GM18498 (cell line): ENCODE measurements around the gene SOHLH2.

Experiments
- ATAC-seq: cut with Tn5 transposase; IDR thresholded peaks from one replicate; pipeline ENCODE4 v1.9.1; 2021; ENCODE audit warnings: mild to moderate bottlenecking, moderate library complexity; ENCODE audit not compliant: unreplicated experiment

Gene SOHLH2

DNA sequence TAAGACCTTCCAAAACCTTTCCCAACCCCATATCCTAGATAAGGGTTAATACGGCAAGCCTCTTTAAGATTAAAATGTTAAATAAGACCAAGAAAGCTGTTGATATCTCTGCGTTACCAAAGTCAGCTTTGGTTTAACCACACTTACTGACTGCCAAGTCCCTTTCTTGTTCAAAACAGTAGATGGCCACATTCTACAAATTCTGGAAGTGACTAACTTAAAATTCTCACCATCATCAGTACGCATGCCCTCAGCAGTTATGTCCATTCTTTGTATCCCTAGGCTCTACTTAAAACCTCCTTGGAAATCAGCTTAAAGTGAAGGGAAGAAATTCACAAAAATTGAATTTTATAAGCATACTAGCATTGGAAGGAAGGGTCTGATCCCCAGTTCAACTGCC lies 23.6 kb downstream of the SOHLH2 start:
- no peak for ATAC-seq

DNA sequence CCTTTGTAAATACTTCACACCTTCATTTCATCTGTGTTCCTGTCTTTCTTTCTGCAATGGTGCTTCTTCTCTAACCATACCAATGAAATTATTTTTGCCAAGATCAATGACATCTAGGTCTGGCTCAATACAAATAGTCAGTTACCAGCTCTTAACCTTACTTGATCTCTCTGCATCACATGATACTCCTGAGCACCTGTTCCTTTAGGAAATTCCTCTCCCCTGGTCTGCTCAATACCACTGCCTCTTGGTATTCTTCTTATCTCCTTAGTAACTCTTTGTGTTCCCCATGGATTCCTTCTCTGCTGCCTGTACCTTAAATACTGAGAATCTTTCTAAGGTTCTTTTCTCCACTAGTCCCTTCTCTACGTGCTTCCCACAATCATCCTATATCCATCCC lies 25.9 kb downstream of the SOHLH2 start:
- no peak for ATAC-seq

DNA sequence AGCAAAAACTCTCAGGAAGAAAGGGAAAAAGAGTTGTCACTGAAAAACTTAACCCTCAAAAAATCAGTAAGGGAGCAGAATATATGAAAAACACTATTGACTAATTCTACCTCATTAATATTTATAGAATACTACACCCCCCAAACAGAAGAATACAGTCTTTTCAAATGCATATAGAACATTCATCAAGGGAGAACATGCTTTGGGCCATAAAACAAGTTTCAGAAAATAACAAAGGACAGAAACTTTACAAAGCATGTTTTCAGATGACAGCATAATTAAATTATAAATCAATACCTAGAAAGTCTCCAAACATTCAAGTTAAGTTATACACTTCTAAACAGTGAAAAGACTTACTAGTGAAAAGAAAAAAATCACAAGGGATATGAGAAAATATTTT lies 30.5 kb downstream of the SOHLH2 start:
- no peak for ATAC-seq

DNA sequence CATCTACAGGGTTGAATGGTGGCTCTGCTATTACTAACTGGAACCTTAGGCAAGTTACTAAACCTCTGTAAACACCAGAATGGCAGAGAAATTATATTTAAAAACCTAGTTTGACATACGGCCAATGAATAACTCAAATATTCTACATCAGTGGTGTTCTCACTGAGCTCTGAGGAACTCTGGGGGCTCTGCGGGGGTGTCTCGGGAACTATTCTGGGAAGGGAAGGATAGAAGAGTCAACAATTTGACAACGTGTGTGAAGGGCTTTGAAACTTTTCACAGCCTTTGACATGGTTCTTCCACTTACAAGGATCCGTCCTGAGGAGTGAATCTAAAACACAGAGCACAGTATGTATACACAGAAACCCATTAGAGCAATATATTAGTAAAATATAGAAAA lies 38.7 kb downstream of the SOHLH2 start:
- no peak for ATAC-seq

DNA sequence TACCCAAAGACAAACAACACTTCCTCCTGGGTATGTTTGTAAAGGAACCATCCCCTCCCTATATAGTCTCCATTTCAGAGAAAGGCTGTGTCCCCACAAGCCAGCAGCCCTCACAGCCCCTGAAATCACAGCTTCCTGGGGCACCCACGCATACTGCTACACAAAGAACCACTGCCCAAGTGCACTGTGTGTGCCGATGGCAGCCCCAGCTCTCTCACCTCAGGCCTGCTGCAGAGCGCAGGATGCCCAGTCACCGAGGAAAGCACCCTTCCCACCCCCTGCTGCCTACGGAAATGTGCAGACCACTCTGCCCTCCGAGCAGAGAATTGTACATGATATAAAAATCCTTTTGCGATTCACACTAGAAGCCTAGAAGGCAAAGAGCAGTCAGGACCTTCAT lies 39.4 kb downstream of the SOHLH2 start:
- ATAC-seq: no peak

DNA sequence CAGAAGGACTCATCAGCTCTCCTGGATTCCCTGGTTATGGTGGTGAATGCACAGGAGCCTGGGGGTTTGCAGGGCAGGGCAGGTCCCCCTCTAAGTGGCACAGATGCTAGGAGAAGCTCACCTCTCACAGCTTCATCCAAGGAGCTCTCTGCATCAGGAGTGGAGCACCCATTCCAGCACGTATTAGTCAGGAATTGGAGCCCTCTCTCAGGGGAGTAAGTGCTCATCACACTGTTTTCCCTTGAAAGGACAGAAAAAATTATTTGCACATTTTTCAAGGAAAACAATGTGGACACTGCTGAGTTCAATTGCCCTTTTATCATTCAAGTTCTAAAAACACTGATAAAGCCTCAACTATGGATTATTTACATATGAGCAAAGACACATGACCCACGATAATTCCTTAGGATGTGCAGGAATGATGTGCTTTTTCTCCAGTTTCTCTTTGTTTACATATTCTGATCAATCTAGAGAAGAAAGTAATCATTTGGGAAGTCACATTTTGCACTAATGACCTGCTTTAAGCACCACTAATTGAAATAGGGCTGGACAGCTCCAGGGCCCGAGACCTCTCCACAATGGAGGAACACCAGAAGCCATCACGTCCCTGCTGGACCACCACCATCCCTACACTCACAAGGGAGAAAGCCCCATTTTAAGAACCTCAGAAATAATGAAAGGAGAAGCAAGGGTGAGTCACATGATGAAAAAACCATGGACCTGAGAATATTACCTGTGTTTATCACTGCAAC lies 40.6 kb downstream of the SOHLH2 start:
- ATAC-seq: no peak

DNA sequence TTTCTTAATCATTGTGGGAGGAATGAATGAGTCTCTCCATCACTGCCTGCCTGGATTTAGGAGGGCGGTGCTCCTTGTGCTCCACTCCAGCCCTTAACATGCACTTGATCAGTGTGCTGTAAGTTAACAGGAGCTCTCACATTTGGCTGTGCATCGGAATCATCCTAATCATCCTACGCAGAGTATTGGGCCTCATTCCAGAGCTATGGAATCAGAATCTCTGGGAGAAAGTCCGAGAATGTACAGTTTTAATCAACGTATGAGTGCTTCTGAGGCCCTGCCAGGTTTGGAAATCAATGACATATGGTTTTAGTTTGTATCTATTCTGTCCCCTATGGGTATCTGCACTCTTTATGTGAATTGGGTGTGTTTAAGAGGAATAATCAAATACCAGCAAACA lies 48.3 kb downstream of the SOHLH2 start:
- no peak for ATAC-seq

DNA sequence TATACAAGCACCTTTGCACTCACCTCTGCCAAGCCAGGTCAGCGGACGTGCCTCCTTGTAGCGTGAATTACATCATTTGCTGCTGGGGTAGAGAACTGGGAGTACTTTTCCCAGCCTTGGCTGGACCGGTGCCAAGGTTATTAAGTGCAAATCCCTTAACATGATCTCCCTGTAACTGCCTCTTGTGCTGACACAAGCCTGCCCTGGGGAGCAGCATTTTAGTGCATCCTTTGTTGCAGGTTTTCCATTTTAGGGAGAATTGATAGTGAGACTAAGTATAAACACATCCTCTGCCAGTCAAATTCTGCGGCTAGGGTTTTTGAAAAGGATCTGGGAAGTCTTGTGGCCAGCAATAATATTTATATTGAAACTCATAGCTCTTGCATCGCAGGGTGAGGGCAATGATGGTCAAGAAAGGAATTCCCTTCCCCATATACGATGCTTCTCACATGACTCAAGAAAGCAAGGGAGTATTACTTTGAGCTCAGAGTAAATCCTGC lies 50.5 kb downstream of the SOHLH2 start:
- no peak for ATAC-seq

DNA sequence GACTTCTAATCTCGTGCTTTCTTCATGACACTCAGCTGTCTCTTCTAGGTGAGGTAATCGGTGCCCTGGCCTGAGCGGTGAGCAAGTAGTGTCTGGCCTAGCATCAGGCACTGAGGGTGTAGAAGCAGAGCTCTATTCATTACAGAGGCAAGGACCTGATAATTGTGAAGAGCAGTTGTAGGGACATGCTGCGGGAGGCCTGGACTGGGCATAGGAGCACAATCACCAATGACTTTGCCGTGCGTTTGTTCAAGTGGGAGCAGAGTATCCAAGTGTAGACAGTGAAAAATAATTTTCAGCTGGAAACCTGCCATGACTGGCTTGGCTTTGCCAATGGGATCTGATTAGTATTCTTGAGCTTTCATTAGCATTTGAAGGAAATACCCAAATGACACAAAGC lies 51.1 kb downstream of the SOHLH2 start:
- ATAC-seq: no peak

DNA sequence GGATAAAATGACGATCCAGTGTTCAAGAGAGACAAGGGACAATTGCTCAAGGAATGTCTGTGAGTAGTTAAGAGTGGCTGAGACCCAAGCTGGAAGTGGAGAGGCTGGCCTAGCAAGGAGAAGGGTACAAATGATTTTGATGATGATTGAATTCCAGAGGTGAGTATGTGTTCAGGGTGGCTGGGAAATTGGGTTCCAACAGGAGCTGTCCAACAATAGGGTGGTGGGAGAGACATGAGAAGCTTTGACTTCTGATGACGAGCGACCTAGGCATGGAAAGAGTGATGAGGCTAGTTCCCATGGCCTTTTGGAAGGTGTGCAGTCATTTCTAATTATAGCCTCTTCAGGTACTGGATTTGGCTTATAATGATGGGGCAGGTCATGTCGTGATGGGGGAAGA lies 54.1 kb downstream of the SOHLH2 start:
- no peak for ATAC-seq

DNA sequence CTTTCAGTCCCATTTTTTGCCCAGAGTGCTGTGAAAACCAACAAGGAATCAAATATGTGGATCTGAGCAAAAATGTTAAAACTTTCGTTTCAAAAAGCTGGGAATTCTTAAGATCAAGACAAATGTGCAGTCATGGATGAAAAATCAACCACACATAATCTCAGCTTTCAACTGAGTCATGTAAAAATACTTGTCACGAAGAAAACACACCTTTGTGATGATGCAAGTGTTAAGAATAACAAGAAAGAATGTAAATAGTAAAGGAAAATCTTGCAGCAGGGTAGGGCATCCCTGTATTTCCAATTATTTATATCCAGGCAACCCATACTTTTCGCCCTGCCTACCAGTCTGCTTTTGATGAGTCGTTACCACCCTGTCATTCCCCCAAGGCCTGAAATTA lies 55.7 kb downstream of the SOHLH2 start:
- ATAC-seq: no peak

DNA sequence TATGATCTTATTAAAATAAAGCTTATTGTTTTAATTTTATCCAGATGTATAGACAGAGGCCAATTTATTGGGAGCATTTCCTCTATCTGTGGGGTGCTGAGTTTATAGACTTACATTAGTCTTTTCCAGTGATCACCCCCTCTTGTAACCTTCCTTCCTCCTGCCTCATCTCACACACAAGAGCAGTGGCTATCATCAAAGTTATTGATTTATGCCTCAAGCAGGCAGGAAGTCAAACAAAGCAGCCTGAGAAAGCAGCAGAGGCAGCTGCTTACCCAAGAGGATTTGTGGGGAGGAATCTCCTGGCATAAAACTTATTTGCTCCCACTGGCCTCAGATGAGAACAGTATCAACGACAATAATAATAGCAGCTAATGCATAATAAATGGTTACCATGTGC lies 56.9 kb downstream of the SOHLH2 start:
- no peak for ATAC-seq

DNA sequence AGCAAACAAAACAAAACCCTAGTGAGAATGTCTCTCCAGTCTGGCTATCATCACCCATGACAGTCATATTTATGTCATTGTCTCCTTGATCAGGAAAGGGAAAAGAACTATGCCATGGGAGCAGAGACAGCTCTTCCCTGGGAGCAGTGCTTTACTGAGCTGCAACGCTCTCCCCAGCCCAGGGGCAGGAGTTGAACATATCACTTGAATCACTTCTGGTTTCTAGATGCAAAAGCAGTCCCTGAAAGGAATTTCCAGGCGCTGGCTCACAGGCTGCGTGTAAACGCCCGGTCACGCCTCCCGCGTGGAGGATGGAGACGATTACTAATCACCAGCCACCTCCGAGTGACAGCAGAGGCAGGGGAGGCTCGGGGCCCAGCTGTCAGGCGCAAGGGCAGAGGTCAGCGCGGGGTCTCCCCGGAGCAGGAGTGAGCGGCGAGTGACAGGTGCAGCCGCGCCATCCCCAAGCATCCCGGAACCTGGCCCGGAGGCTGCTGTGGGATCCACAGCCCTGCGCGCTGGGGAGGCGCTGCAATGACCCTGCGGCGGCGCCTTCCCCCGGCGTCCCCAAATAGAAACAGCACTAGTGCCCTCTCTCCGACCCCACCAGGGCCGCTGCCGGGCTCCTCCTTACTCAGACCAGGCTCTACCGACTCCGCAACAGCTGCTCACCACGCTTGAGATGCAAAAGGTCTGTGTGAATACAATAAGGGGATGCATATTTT lies 59.6 kb downstream of the SOHLH2 start:
- ATAC-seq: no peak

DNA sequence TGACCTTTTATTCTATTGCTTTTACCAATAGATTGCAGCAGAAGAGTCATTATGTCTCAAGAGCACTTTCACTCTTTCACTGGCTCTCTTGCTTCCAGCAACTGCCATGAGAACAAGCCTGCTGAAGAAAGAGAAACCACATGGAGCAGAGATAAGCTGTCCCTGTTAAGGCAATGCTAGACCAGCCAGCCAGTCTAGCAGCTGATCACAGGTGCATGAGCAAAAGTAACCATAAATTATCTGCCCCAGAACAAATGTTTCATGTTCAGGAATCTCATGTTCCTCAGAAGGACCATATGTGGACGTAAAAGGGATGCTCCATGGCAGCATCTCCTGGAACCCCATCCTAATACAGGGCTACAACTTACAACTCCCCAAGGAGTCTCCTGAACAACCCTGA lies 62.8 kb downstream of the SOHLH2 start:
- no peak for ATAC-seq

DNA sequence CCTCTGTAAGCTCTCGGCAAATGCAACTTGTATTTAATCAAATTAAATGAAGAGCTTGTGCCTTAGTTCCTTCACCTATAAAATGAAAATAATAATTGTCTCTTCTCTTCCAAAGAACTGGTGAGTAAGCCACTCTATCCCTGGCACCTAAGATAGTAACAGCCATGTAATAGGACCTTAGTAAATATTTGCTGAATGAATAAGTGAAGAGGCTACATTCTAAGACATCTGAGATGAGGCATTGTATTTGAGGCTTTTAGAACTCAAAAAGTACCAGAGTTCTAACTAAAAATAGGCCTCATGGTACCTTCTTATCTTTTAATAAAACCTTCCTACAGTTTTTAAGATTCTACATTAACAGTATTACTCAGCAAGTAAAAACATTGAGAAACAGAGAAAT lies 65.9 kb downstream of the SOHLH2 start:
- no peak for ATAC-seq

DNA sequence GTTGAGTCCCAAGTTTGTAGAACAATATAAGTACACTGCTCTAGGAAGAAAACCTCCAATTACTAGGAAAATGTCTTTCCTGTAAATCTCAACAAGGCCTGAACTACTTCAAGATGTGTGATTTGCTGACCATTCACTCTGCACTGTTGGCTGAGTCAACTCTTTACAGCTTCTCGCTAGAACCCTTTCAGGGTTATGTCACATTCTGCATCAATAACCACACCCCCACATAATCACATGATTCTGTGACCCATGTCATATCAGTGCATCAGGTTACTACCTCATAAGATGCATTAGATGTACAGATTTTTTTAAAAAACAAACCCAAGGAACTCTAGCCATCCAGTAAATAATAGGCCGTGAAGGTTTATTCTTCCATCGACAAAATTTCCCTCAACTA lies 67.0 kb downstream of the SOHLH2 start:
- ATAC-seq: no peak

DNA sequence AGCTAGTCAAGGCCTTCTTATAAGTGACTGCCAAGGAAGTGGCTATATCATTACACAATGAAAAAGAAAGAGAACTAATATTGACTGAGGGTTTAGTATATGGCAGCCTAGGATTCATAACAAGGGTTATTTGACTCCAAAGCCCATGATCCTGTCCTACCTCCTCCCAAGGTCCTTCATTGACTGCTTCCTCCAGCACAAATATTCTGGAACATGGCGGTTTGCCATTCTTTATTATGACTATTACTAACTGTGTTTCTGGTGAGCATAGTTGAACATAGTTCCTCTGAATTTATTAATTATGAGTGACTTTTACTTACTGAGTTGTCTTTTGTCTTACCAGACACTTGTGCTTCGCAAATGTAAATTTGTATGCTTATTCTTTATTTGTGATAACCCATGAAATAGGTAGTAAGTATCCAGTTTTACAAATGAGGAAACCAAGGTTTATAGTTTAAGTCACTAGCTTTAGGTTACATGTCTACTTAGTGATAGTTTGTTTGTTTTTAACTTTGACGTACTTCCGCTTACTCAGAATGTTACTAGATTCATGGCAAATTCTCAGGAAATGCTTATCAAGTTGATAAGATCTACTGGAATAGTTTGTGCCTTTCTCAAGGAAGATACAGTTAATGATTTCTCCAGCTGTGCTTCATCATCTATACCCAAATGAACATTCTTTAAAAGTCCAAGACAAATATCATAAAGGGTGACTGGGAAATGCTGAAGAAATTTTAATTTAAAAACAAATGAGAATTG lies 67.7 kb downstream of the SOHLH2 start:
- no peak for ATAC-seq

DNA sequence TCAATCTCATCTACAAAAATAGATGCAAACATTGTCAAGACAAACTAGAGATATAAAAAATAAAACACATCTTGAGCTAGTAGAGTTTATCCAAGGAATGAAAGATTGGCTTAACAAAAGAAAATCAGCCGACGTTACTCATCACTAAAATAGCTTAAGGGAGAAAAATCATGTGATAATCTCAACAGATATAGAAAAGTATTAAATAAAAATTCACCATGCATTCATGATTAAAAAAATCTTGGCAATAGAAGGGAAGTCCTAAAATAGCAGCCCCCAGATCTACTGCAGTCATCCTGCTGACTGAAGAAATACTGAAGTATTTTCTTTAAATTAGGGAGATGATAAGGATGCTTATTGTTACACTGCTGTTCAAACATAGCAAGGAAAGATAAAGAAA lies 70.6 kb downstream of the SOHLH2 start:
- ATAC-seq: no peak

DNA sequence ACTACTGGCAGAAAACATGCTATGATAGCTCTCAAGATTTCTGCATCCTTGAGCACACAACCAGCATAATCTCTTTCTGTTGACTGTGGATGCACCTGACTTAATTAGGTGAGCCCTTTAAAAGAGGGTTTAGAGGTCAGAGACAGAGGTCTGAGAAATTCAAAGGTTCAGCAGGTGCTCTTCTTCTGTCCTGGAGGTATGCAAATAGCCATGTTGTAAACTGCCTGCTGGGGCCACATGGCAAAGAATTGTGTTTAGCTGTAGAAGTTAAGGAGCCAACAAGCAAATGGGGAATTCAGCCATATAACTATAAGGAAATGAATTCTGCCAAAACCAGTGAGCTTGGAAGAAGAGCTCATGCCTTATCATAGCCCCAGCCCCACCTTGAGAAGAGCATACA lies 71.6 kb downstream of the SOHLH2 start:
- no peak for ATAC-seq

DNA sequence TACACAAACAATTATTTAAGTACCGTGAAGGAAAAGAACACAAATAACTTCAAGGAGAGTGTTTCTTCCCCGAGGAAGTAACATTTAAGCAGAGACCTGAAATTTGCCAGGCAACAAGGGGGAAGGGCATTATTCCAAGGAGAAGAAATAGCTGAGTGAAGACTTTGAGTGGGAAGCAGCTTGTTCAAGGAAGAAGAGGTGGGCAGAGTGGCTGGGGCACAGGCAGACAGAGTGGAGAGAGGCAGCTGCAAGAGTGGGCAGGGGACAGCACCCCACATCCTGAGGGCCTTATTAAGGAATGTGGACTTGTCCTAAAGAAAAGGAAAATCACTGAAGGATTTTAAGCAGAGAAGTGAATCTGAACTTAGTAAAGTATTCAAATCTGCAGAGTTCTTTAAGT lies 78.5 kb downstream of the SOHLH2 start:
- ATAC-seq: no peak

DNA sequence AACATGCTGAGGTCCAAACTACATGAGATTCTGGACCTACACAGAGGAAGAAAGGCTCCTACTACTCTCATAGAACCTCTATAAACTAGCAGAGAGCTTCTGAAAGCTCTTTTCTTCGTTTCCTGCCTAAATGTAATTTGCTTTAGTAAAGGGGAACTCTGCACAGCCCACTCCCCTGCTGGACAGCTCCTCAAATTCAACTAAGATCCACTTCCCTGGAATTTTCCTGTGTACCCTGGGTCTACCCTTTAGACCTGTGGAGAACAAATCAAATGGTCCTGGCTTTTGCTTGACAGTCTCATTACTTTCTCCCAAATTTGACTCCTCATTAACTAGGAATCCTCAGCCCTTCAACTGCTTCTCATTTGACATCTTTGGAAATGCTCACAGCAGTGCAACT lies 79.7 kb downstream of the SOHLH2 start:
- ATAC-seq: no peak
